ENCODE results near the gene IQSEC1. TPM values are rescaled to one million over a fixed set of nuclear protein-coding genes. Genes with fewer than 3 reads are reported as not detected.

The IQSEC1 gene
- total and polyA plus RNA-seq, 9 of the 15 experiments (the other 6 are each of a cell fraction or from before 2014, with no cell fraction given) = 0.56 to 39.0 (median 6.8) TPM

DNA sequence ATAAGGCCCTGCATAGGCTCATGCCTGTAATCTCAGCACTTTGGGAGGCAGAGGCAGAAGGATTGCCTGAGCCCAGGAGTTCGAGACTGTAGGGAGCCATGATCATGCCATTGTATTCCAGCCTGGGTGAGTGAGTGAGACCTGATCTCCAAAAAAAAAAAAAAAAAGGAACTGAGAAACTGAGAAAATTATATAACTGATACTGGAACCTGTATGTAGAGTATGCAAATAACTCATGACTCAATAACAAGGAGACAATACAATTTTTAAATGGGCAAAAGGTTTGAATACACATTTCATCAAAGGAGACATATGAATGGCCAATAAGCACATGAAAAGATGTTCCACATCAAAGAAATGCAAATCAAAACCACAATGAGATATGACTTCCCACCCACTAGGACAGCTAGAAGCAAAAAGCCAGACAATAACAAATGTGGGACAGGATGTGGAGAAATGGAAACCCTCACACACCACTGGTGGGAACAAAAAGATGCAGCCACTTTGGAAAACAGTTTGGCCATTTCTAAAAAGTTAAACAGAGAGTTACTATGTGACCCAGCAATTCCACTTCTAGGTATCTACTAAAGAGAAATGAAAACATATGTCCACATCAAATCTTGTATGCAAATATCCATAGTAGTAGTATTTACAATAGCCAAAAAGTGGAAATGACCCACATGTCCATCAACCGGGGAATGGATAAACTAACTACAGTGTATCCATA lies 70.7 kb downstream of the IQSEC1 start (continued):
- TF ChIP-seq SREBF1 (IDR thresholded peaks at IDR 0.05; ENCODE audit: borderline replicate concordance, low read depth, low read length) (no peak), CTBP1 (IDR thresholded peaks at IDR 0.05; ENCODE audit: borderline replicate concordance) (no peak), CBFB (CRISPR knock-in tag; IDR thresholded peaks at IDR 0.05) (no peak), MTA3 (IDR thresholded peaks at IDR 0.05; ENCODE audit: borderline replicate concordance) (0 out of 2 replicates have a peak, but pooled peaks have one; percentile 25), RFX5 (IDR thresholded peaks at IDR 0.05; ENCODE audit: low read depth, low read length) (no peak), ZNF282 (CRISPR knock-in tag; IDR thresholded peaks at IDR 0.05) (no peak), SMAD3 (CRISPR knock-in tag; conservative IDR thresholded peaks at IDR 0.05) (0 out of 2 replicates have a peak, but pooled peaks have one; percentile 16), ZNF507 (tag; conservative IDR thresholded peaks at IDR 0.05) (no peak), TGIF2 (CRISPR knock-in tag; IDR thresholded peaks at IDR 0.05) (no peak), DDX20 (tag; IDR thresholded peaks at IDR 0.05; ENCODE audit: low read depth) (no peak), NCOR1 (IDR thresholded peaks at IDR 0.05) (peak; percentile 77), DNMT1 (IDR thresholded peaks at IDR 0.05) (no peak), MYC (IDR thresholded peaks at IDR 0.05; ENCODE audit: low read depth, low read length) (no peak), MYC (CRISPR knock-in tag; IDR thresholded peaks at IDR 0.05; ENCODE audit: borderline replicate concordance, low read depth) (no peak), ZNF311 (CRISPR knock-in tag; IDR thresholded peaks at IDR 0.05) (no peak), RFX7 (CRISPR knock-in tag; IDR thresholded peaks at IDR 0.05) (peak; percentile 66; the same call in 1 of the 2 replicates), FUS (optimal IDR thresholded peaks at IDR 0.05; ENCODE audit: low read depth, low read length) (no peak), ZNF121 (CRISPR knock-in tag; conservative IDR thresholded peaks at IDR 0.05) (no peak; the same call in 1 of the 2 replicates), ZNF232 (CRISPR knock-in tag; IDR thresholded peaks at IDR 0.05) (no peak), RCOR1 (IDR thresholded peaks at IDR 0.05; ENCODE audit: borderline replicate concordance in 1 of 2, low read depth in 2 of 2, low read length in 2 of 2) (no peak), KLF16 (IDR thresholded peaks at IDR 0.05) (no peak)
- TF ChIP-seq, protein P1, sequence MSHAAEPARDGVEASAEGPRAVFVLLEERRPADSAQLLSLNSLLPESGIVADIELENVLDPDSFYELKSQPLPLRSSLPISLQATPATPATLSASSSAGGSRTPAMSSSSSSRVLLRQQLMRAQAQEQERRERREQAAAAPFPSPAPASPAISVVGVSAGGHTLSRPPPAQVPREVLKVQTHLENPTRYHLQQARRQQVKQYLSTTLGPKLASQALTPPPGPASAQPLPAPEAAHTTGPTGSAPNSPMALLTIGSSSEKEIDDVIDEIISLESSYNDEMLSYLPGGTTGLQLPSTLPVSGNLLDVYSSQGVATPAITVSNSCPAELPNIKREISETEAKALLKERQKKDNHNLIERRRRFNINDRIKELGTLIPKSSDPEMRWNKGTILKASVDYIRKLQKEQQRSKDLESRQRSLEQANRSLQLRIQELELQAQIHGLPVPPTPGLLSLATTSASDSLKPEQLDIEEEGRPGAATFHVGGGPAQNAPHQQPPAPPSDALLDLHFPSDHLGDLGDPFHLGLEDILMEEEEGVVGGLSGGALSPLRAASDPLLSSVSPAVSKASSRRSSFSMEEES (CRISPR knock-in tag; IDR thresholded peaks at IDR 0.05) = no peak
- TF ChIP-seq, protein P2, sequence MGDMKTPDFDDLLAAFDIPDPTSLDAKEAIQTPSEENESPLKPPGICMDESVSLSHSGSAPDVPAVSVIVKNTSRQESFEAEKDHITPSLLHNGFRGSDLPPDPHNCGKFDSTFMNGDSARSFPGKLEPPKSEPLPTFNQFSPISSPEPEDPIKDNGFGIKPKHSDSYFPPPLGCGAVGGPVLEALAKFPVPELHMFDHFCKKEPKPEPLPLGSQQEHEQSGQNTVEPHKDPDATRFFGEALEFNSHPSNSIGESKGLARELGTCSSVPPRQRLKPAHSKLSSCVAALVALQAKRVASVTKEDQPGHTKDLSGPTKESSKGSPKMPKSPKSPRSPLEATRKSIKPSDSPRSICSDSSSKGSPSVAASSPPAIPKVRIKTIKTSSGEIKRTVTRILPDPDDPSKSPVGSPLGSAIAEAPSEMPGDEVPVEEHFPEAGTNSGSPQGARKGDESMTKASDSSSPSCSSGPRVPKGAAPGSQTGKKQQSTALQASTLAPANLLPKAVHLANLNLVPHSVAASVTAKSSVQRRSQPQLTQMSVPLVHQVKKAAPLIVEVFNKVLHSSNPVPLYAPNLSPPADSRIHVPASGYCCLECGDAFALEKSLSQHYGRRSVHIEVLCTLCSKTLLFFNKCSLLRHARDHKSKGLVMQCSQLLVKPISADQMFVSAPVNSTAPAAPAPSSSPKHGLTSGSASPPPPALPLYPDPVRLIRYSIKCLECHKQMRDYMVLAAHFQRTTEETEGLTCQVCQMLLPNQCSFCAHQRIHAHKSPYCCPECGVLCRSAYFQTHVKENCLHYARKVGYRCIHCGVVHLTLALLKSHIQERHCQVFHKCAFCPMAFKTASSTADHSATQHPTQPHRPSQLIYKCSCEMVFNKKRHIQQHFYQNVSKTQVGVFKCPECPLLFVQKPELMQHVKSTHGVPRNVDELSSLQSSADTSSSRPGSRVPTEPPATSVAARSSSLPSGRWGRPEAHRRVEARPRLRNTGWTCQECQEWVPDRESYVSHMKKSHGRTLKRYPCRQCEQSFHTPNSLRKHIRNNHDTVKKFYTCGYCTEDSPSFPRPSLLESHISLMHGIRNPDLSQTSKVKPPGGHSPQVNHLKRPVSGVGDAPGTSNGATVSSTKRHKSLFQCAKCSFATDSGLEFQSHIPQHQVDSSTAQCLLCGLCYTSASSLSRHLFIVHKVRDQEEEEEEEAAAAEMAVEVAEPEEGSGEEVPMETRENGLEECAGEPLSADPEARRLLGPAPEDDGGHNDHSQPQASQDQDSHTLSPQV (IDR thresholded peaks at IDR 0.05) = no peak
- TF ChIP-seq, protein P3, sequence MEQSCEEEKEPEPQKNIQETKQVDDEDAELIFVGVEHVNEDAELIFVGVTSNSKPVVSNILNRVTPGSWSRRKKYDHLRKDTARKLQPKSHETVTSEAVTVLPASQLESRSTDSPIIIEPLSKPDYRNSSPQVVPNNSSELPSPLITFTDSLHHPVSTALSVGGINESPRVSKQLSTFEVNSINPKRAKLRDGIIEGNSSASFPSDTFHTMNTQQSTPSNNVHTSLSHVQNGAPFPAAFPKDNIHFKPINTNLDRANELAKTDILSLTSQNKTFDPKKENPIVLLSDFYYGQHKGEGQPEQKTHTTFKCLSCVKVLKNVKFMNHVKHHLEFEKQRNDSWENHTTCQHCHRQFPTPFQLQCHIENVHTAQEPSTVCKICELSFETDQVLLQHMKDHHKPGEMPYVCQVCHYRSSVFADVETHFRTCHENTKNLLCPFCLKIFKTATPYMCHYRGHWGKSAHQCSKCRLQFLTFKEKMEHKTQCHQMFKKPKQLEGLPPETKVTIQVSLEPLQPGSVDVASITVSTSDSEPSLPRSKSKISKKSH (CRISPR knock-in tag; IDR thresholded peaks at IDR 0.05) = no peak
